ENCODE results near the gene ZNF333. TPM values are rescaled to one million over a fixed set of nuclear protein-coding genes. Genes with fewer than 3 reads are reported as not detected.
A peak's percentile ranks its signal among the peaks of the same experiment; 100 is the strongest.

The ZNF333 gene
- polyA plus RNA-seq, 3 donors: 7.6 to 43.0 (median 9.3) TPM

DNA sequence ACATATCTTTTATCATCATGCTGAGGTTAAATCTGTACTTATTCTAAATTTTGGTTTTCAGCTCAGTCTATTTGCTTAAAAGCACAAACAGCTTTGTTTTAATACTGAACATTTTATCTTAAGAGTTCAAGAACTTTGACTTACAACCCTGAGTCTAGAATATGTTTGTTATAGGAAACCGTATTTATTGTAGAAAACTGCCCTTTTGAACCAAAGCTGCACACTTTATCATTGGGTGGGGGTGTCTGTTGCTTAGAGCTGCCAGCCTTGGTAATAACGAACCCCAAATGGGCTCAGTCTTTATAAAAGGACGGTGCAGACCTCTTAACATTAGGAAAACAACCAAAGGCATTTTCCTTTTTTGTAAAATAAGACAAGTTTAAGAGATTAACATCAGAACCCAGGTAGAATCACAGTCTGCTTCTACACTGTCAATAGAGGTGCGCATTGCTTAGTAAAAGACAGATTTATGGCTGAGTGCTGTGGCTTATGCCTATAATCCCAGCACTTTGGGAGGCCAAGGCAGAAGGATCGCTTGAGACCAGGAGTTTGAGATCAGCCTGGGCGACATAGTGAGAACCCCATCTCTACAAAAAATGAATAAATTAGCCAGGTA, 29.9 kb upstream of the ZNF333 start:
- peaks cover 2 to 6% (median 6%) of the 10 kb centered on the region in 3 donors for H3K27me3 Mint-ChIP-seq (ENCODE audit: low read depth in 3 of 3)
- Histone ChIP-seq H3K27ac (ENCODE audit: low read depth in 1 of 2, low read length in 2 of 2) (no peak overlapping the region), H3K36me3 (replicated peaks in 1 of 2; ENCODE audit: control insufficient read depth in 1 of 2, insufficient read depth in 2 of 2, low read length in 2 of 2) (peaks cover 0 to 6% of the 10 kb centered on the region in 2 donors), H3K79me2 (ENCODE audit: insufficient read depth, low read length) (no peaks in the 10 kb centered on the region), H3K4me3 (replicated peaks in 1 of 3; ENCODE audit: low read depth in 2 of 3, low read length in 3 of 3) (no peak overlapping the region), H3K4me1 (ENCODE audit: control insufficient read depth in 1 of 2, insufficient read depth in 2 of 2, low read length in 2 of 2) (peaks cover 37 to 40% of the 10 kb centered on the region in 2 donors), H3K9ac (ENCODE audit: insufficient read depth, low read length, poor library complexity, severe bottlenecking) (no peak overlapping the region), H2AFZ (ENCODE audit: insufficient read depth, low read depth, low read length, poor library complexity, severe bottlenecking) (no peak overlapping the region), H3K9me3 (replicated peaks in 1 of 2; ENCODE audit: control insufficient read depth in 1 of 2, insufficient read depth in 1 of 2, low read length in 2 of 2) (no peaks in the 10 kb centered on the region), H4K20me1 (ENCODE audit: insufficient read depth, low read length) (no peaks in the 10 kb centered on the region), H3K27me3 (ENCODE audit: control insufficient read depth in 2 of 2, insufficient read depth in 2 of 2, low read length in 2 of 2) (no peaks in the 10 kb centered on the region), H3K4me2 (replicated peaks; ENCODE audit: extremely low read depth, low read length, poor library complexity, severe bottlenecking) (no peak overlapping the region)
- H3K36me3 Mint-ChIP-seq: peaks cover 14 to 77% of the 10 kb centered on the region in 2 donors
- intact Hi-C loops (cut with micrococcal nuclease): no loop called here
- no CpG with 5 or more reads among the region's 6 CpGs for WGBS (ENCODE audit: insufficient coverage)
- TF ChIP-seq, protein P1, sequence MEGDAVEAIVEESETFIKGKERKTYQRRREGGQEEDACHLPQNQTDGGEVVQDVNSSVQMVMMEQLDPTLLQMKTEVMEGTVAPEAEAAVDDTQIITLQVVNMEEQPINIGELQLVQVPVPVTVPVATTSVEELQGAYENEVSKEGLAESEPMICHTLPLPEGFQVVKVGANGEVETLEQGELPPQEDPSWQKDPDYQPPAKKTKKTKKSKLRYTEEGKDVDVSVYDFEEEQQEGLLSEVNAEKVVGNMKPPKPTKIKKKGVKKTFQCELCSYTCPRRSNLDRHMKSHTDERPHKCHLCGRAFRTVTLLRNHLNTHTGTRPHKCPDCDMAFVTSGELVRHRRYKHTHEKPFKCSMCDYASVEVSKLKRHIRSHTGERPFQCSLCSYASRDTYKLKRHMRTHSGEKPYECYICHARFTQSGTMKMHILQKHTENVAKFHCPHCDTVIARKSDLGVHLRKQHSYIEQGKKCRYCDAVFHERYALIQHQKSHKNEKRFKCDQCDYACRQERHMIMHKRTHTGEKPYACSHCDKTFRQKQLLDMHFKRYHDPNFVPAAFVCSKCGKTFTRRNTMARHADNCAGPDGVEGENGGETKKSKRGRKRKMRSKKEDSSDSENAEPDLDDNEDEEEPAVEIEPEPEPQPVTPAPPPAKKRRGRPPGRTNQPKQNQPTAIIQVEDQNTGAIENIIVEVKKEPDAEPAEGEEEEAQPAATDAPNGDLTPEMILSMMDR (IDR thresholded peaks at IDR 0.05): no peak
- H3K4me3 Mint-ChIP-seq: no peak overlapping the region
- H3K27ac Mint-ChIP-seq: peak overlapping the region in 3 of 7 donors; percentile 88 to 97 (median 94)
- peaks cover 41% of the 10 kb centered on the region for H3K4me1 Mint-ChIP-seq
- no peak for DNase-seq
- peaks cover 0 to 3% (median 0%) of the 10 kb centered on the region in 7 donors for H3K9me3 Mint-ChIP-seq

DNA sequence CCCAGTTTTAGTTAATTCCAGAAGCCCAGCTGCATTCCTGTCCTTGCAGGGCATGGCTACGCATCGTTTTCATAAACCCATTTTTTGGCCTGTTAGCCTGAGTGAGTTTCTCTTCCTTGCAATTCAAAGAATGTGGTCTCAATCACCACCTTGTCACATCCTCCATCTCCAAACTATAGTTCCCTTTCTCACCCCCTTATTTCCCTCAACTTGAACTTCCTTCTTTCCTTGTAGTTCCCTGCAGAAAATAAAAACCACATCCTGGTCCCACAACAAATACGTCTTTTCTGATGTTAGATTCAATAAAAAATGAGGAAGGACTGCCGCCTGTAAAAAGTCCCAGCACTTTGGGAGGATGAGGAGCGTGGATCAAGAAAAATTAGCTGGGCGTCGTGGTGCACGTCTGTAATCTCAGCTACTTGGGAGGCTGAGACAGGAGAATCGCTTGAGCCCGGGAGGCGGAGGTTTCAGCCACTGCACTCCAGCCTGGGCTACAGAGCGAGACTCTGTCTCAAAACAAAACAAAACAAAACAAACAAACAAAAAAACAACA, 28.4 kb upstream of the ZNF333 start:
- Histone ChIP-seq H3K4me1 (ENCODE audit: control insufficient read depth in 1 of 2, insufficient read depth in 2 of 2, low read length in 2 of 2) (peaks cover 30 to 31% of the 10 kb centered on the region in 2 donors), H3K27me3 (ENCODE audit: control insufficient read depth in 2 of 2, insufficient read depth in 2 of 2, low read length in 2 of 2) (no peaks in the 10 kb centered on the region), H3K9me3 (replicated peaks in 1 of 2; ENCODE audit: control insufficient read depth in 1 of 2, insufficient read depth in 1 of 2, low read length in 2 of 2) (no peaks in the 10 kb centered on the region), H3K9ac (ENCODE audit: insufficient read depth, low read length, poor library complexity, severe bottlenecking) (no peak overlapping the region), H3K4me3 (replicated peaks in 1 of 3; ENCODE audit: low read depth in 2 of 3, low read length in 3 of 3) (peak overlapping the region in 1 of 3 experiments; percentile 29), H3K27ac (ENCODE audit: low read depth in 1 of 2, low read length in 2 of 2) (peak overlapping the region; percentile 74 to 76), H3K79me2 (ENCODE audit: insufficient read depth, low read length) (no peaks in the 10 kb centered on the region), H4K20me1 (ENCODE audit: insufficient read depth, low read length) (no peaks in the 10 kb centered on the region), H3K36me3 (replicated peaks in 1 of 2; ENCODE audit: control insufficient read depth in 1 of 2, insufficient read depth in 2 of 2, low read length in 2 of 2) (peaks cover 0 to 6% of the 10 kb centered on the region in 2 donors), H3K4me2 (replicated peaks; ENCODE audit: extremely low read depth, low read length, poor library complexity, severe bottlenecking) (peak overlapping the region; percentile 53), H2AFZ (ENCODE audit: insufficient read depth, low read depth, low read length, poor library complexity, severe bottlenecking) (no peak overlapping the region)
- Mint-ChIP-seq H3K36me3 (peaks cover 10 to 67% of the 10 kb centered on the region in 2 donors), H3K27ac (peak overlapping the region; percentile 88 to 98 (median 94)), H3K27me3 (ENCODE audit: low read depth in 3 of 3) (peaks cover 0 to 6% (median 2%) of the 10 kb centered on the region in 3 donors), H3K9me3 (no peaks in the 10 kb centered on the region), H3K4me3 (peak overlapping the region; percentile 25 to 68), H3K4me1 (peaks cover 30% of the 10 kb centered on the region)
- WGBS (ENCODE audit: insufficient coverage): 0% methylated on average over 4 of the region's 12 CpGs
- peak; percentile 79 to 90 (median 79) for DNase-seq
- TF ChIP-seq, protein P1 (IDR thresholded peaks at IDR 0.05): no peak
- intact Hi-C loops (cut with micrococcal nuclease): no loop called here
